Brain microvascular endothelial cell (primary cell): Measurements from ENCODE around the gene KCND3.

Source experiments
- DNase-seq: peaks from one replicate; pipeline ENCODE4 v3.0.0-alpha.2; 2020
- H3K27ac ChIP-seq: fragments of 250-450 bp; sonication (Bioruptor Pico); 2 replicates; pipeline ENCODE4 v1.5.1; 2020; ENCODE audit warnings: mild to moderate bottlenecking, moderate library complexity
- H3K27me3 ChIP-seq: fragments of 250-450 bp; sonication (Bioruptor Pico); replicated peaks from 2 replicates; pipeline ENCODE4 v1.5.1; 2020; ENCODE audit warnings: mild to moderate bottlenecking
- H3K36me3 ChIP-seq: fragments of 250-450 bp; sonication (Bioruptor Pico); replicated peaks from 2 replicates; pipeline ENCODE4 v1.5.1; 2020; ENCODE audit warnings: mild to moderate bottlenecking
- H3K4me3 ChIP-seq: 2 replicates; pipeline ENCODE4 v1.5.1; 2011; ENCODE audit warnings: low read depth, mild to moderate bottlenecking, control low read depth, low read length, moderate library complexity
- CTCF ChIP-seq: IDR thresholded peaks from 2 replicates; pipeline ENCODE4 v1.5.1; 2011; ENCODE audit warnings: low read depth, mild to moderate bottlenecking, moderate library complexity, low read length, control low read depth, inconsistent platforms; ENCODE audit errors: missing control alignments
- in situ Hi-C: cut with HindIII; loops from 2 replicates; pipeline ENCODE4 v1.10.0; 2017; ENCODE audit warnings: low sequenced_read_pairs, low pct_ligation_motif_present

The KCND3 gene

GRCh38 chr1:111888740-111889376 lies 100.6 kb downstream of the KCND3 start:
- no peak overlapping the region for H3K4me3 ChIP-seq
- no peak overlapping the region for H3K27ac ChIP-seq
- H3K36me3 ChIP-seq: no peaks in the 10 kb centered on the region
- in situ Hi-C loops: no loop called here
- DNase-seq: no peak
- no peaks in the 10 kb centered on the region for H3K27me3 ChIP-seq
- TF ChIP-seq CTCF: no peak

- in situ Hi-C loops: no loop called here
- H3K27me3 ChIP-seq: no peaks in the 10 kb centered on the region
- H3K4me3 ChIP-seq: no peak overlapping the region
- no peaks in the 10 kb centered on the region for H3K36me3 ChIP-seq
- no peak for TF ChIP-seq CTCF
- no peak overlapping the region for H3K27ac ChIP-seq
- DNase-seq: no peak
Observed at GRCh38 chr1:111887875-111888274, 101.6 kb downstream of the KCND3 start.

- H3K27ac ChIP-seq: no peak overlapping the region
- H3K27me3 ChIP-seq: no peaks in the 10 kb centered on the region
- in situ Hi-C loops: no loop called here
- H3K36me3 ChIP-seq: no peaks in the 10 kb centered on the region
- no peak for DNase-seq
- TF ChIP-seq CTCF: no peak
- H3K4me3 ChIP-seq: no peak overlapping the region
Observed at GRCh38 chr1:111887385-111887784, 102.1 kb downstream of the KCND3 start.

- no peak overlapping the region for H3K27ac ChIP-seq
- H3K27me3 ChIP-seq: no peaks in the 10 kb centered on the region
- no peak overlapping the region for H3K4me3 ChIP-seq
- TF ChIP-seq CTCF: no peak
- no peak for DNase-seq
- no peaks in the 10 kb centered on the region for H3K36me3 ChIP-seq
- in situ Hi-C loops: no loop called here
Observed at GRCh38 chr1:111886741-111887140, 102.7 kb downstream of the KCND3 start.

GRCh38 chr1:111884772-111885443 lies 104.6 kb downstream of the KCND3 start:
- Histone ChIP-seq H3K36me3 (no peaks in the 10 kb centered on the region), H3K27me3 (peaks cover 3% of the 10 kb centered on the region), H3K27ac (no peak overlapping the region), H3K4me3 (no peak overlapping the region)
- in situ Hi-C loops: no loop called here
- no peak for DNase-seq
- TF ChIP-seq CTCF: no peak
